Activated naive CD8-positive, alpha-beta T cell treated with anti-CD3 and anti-CD28 coated beads, Interleukin-2, amount 50 U/mL, for 16 hours (primary cell): ENCODE data around the gene CARNS1.
"Not testable (repeated sequence)": the region's sequence is repeated elsewhere in the genome, so short reads cannot be mapped to it uniquely, and the experiment has no call there.

Source experiments
- DNase-seq: peaks from one replicate; pipeline ENCODE4 v3.0.0-alpha.2; 2020; ENCODE audit warnings: low read depth, low spot score

The CARNS1 gene

DNA sequence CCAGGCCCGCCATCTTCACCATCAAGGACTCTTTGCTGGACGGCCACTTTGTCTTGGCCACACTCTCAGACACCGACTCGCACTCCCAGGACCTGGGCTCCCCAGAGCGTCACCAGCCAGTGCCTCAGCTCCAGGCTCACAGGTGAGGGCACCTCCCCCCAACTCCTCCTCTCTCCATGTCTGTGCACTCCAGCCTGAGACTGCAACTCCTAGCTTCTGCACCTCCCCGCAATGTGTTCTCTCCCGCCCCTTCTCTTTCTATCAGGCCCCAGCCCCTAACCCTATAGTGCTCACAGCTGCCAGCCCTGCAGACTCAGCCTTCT, 19.3 kb upstream of the CARNS1 start:
- no peak for DNase-seq

- DNase-seq, result no peak
These were observed 18.7 kb upstream of the CARNS1 start for GRCh38 chr11:67396587-67397389.

- DNase-seq, result no peak
These were observed 17.9 kb upstream of the CARNS1 start for GRCh38 chr11:67397536-67397935.

DNA sequence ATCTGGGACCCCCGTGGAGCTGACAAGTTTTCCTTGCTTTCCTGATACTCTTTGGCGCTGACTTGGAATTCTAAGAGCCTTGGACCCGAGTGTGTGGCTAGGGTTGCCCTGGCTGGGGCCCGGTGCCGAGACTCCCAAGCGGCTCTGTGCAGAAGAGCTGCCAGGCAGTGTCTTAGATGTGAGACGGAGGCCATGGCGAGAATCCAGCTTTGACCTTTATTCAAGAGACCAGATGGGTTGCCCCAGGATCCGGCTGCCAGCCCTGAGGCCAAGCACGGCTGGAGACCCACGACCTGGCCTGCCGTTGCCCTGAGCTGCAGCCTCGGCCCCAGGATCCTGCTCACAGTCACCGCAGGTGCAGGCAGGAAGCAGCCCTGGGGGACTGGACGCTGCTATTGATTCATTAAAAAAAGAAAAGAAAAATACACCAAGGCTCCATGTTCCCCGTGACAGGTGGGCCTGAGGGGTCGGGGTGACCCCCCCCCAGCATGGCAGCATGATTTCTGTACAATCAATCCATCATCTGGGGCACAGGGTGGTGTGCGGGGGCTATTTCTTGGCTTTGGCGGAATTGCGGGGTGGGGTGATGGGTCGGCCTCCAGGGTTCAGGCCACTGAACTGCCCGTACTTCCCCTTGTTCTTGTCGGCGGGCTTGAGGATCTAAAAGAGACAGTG, 17.4 kb upstream of the CARNS1 start:
- DNase-seq, result no peak

DNA sequence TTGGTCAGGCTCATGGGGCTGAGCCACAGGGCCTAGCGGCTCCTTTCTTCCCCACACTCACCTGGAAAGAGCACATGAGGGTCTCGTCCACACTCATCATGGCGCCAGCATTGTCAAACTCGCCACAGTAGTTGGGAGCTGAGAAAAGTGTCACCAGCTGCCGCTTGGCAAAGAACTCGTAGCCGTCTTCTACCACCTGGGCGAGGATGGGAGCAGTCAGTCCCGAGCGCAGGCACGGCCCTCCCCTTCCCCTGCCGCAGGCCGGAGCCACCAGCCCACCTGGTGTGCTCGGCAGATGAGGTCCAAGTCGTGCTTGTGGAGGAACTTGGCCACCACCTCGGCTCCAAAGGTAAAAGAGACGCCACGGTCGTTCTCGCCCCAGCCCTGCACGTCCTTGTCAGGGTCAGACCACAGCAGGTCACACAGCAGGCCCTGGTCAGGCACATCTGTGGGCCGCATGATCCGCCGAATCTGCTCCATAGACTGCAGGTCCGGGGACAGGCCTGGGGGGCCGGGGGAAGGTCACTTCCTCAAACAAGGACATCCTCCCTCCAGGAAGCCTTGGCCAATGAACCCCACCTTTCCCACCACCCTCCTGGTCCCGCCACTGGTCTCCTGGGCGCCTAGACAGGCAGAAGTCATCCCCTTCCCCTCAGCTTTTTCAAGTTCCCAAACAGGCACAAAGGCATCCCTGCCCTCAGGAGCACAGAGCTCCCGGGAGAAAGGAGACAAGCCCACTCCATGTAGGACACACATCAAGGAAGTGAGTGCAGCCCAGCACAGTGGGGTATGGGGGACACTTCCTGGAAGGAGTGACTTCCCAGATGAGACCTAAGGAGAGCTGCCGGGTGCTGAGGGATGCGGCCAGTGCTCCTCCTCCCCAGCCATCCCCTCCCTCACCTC, 16.6 kb upstream of the CARNS1 start:
- no peak for DNase-seq

- DNase-seq, result no peak
These were observed 15.1 kb upstream of the CARNS1 start for GRCh38 chr11:67400251-67400941.

- no peak for DNase-seq
These were observed 14.5 kb upstream of the CARNS1 start for GRCh38 chr11:67400942-67401494.

GRCh38 chr11:67401495-67402191, 13.8 kb upstream of the CARNS1 start, which contains the start of gene PPP1CA:
PPP1CA (minus strand) TSS chr11:67401858; CDS start chr11:67401782, 76 bp downstream.
- DNase-seq, result peak; percentile 79

GRCh38 chr11:67402192-67402839, 13.2 kb upstream of the CARNS1 start:
- DNase-seq, result not testable (repeated sequence)

- DNase-seq, result not testable (repeated sequence)
These were observed 12.4 kb upstream of the CARNS1 start for GRCh38 chr11:67403085-67403484.

GRCh38 chr11:67404515-67405195, 10.8 kb upstream of the CARNS1 start:
- DNase-seq, result no peak

- DNase-seq, result no peak
These were observed 10.3 kb upstream of the CARNS1 start for GRCh38 chr11:67405196-67405567.

- DNase-seq, result no peak
These were observed 9.7 kb upstream of the CARNS1 start for GRCh38 chr11:67405688-67406339.

DNA sequence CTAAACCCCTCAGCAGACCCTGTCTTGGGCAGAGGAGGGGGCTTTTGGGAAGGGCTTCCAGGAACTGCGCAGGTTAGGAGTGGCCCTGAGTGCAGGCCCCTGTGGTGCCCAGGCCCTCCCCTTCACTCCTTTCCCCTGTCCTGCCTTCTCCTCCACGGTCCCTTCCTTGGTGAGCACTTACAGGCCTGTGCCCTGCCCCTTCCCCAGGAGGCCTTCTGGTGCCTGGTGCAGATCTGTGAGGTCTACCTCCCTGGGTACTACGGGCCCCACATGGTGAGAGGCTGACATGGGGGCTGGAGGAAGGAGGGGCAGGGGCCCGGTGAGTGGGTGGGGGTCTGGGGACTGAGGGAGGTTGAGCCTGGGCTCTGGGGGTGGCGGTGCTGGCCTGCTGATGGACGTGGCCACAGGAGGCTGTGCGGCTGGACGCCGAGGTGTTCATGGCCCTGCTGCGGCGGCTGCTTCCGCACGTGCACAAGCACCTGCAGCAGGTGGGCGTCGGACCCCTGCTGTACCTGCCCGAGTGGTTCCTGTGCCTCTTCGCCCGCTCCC, 9.0 kb upstream of the CARNS1 start:
- no peak for DNase-seq

DNA sequence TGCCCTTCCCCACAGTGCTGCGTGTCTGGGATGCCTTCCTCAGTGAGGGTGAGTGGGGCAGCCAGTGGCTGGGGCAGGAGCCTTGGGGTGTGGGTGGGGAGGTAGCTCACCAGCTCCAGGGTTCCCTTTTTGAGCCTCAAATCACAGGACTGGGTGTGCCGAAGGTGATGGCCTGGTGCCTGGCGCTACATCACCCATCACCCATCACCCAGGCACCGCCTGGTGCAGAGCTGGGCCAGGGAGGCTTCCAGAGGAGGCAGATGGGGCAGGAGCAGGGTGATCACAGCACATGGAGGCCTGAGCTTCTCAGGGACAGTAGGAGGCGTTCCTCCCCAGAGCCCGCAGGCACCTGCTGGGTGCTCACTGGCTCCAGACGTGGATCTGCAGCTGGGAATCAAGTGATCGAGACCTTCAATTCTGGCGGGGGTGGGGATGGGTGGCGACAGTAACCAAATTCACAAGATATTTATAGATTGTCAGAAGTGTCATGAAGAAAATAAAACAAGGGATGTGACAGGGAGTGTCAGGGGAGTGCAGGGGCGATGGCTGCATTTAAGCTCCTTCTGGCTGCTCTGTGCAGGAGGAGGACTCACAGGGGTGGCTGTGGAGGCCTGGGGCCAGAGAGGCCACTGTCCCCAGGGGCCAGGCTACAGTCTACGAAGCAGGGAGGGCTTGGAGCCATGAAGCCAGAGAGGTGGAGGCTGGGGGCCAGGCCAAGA, 8.3 kb upstream of the CARNS1 start:
- no peak for DNase-seq

GRCh38 chr11:67407688-67408163, 7.8 kb upstream of the CARNS1 start:
- DNase-seq, result no peak

- DNase-seq, result no peak
These were observed 6.9 kb upstream of the CARNS1 start for GRCh38 chr11:67408437-67409200.
